Hepatocyte (in vitro differentiated cells): ENCODE results near the gene COTL1.

ENCODE experiments used
- EZH2phosphoT487 ChIP-seq: fragments of 200-600 bp; sonication (generic); IDR thresholded peaks from one replicate; pipeline ENCODE4 v1.6.1; 2018; ENCODE audit warnings: antibody characterized with exemption, mild to moderate bottlenecking, low read depth, moderate library complexity; ENCODE audit not compliant: unreplicated experiment, severe bottlenecking
- TF ChIP-seq, protein P1 (sequence below): fragments of 200-600 bp; sonication (generic); IDR thresholded peaks from 2 replicates; pipeline ENCODE4 v1.5.1; 2016; ENCODE audit warnings: antibody characterized with exemption, mild to moderate bottlenecking; ENCODE audit not compliant: poor library complexity

DNA sequence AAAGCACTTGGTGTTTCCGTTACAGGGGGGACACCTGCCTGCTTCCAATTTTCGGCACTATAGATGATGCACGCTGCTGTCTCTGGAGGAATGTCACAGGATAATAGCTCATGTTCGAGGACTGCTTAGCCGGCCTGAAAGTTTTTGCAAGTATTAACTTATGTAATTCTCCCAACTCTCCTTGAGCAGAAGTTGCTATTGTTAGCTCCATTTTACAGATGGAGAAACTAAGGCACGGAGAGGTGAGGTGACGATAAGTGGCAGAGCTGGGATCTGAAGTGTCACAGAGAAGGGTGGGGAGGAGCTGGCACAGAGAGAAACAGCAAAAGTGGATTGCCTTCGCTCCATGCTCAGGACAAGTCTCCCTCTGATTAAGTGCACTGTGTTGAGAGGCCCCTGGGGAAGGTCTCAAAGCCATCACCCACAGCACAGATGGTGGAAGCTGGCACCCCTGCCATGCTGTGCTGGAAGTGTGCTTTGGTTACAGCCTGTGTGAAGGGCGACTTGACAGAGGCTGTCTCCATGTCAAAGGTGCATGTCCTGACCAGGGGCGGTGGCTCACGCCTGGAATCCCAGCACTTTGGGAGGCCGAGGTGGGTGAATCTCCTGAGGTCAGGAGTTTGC, 72.7 kb downstream of the COTL1 start:
- TF ChIP-seq EZH2phosphoT487, result no peak
- TF ChIP-seq, protein P1, sequence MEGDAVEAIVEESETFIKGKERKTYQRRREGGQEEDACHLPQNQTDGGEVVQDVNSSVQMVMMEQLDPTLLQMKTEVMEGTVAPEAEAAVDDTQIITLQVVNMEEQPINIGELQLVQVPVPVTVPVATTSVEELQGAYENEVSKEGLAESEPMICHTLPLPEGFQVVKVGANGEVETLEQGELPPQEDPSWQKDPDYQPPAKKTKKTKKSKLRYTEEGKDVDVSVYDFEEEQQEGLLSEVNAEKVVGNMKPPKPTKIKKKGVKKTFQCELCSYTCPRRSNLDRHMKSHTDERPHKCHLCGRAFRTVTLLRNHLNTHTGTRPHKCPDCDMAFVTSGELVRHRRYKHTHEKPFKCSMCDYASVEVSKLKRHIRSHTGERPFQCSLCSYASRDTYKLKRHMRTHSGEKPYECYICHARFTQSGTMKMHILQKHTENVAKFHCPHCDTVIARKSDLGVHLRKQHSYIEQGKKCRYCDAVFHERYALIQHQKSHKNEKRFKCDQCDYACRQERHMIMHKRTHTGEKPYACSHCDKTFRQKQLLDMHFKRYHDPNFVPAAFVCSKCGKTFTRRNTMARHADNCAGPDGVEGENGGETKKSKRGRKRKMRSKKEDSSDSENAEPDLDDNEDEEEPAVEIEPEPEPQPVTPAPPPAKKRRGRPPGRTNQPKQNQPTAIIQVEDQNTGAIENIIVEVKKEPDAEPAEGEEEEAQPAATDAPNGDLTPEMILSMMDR, result no peak
